A549 (cell line): ENCODE measurements around the gene LSP1. TPM values are rescaled to one million over a fixed set of nuclear protein-coding genes. Genes with fewer than 3 reads are reported as not detected.

ENCODE experiments used
- ATAC-seq, 2 experiments: fragments of 200-7000 bp in 1 of 2; fragments of >200 bp in 1 of 2; cut with Nextera tagmentation in 1 of 2; cut with Tn5 transposase in 1 of 2; 3 replicates each; pipeline versions ENCODE4 v1.8.0 to v1.9.1; 2018 to 2020; ENCODE audit warnings: mild to moderate bottlenecking in 1 of 2, moderate library complexity in 1 of 2
- CTCF ChIA-PET: fragments of 300-600 bp; sonication (Branson Sonifier 250); formaldehyde crosslinking; extraction: SDS; loops from one replicate; lab custom pipeline; 2021; ENCODE audit warnings: antibody characterized with exemption, inconsistent platforms; lab: Yijun Ruan, JAX
- POLR2A ChIA-PET: fragments of 350-600 bp; formaldehyde crosslinking; extraction: SDS; loops from one replicate; lab custom pipeline; 2021; ENCODE audit warnings: antibody characterized with exemption, inconsistent platforms; lab: Yijun Ruan, JAX
- DNase-seq, 2 experiments: peaks; one replicate each; pipeline versions ENCODE4 v3.0.0 to v3.0.0-alpha.2; 2011 to 2016; ENCODE audit warnings: low read depth in 1 of 2, low spot score in 1 of 2
- FAIRE-seq: peaks from 2 replicates; lab custom pipeline; 2011; peaks lifted over from hg19 to GRCh38; lab: Jason Lieb, UNC
- H3K27ac ChIP-seq, 2 experiments: fragments of >200 bp; sonication (Bioruptor Twin); formaldehyde crosslinking; 3 replicates each; pipeline ENCODE4 v1.5.1; 2016 to 2017
- H3K4me1 ChIP-seq: fragments of >200 bp; sonication (Bioruptor Twin); formaldehyde crosslinking; 3 replicates; pipeline ENCODE4 v1.6.1; 2016
- H3K4me2 ChIP-seq: fragments of >200 bp; sonication (Bioruptor Twin); formaldehyde crosslinking; 3 replicates; pipeline ENCODE4 v1.6.1; 2016
- H3K4me3 ChIP-seq: fragments of >200 bp; sonication (Bioruptor Twin); formaldehyde crosslinking; 3 replicates; pipeline ENCODE4 v1.5.1; 2016
- H3K9me3 ChIP-seq: fragments of >200 bp; sonication (Bioruptor Twin); formaldehyde crosslinking; 3 replicates; pipeline ENCODE4 v1.6.1; 2016
- BCL3 ChIP-seq: fragments of >200 bp; sonication (Bioruptor Twin); formaldehyde crosslinking; IDR thresholded peaks from 3 replicates; pipeline ENCODE4 v1.6.1; 2016
- CHD4 ChIP-seq: fragments of 200-600 bp; sonication (generic); IDR thresholded peaks from 2 replicates; pipeline ENCODE4 v1.6.1; 2016; ENCODE audit warnings: antibody characterized with exemption, mild to moderate bottlenecking, borderline replicate concordance
- CTCF ChIP-seq: fragments of >200 bp; sonication (Bioruptor Twin); formaldehyde crosslinking; IDR thresholded peaks from 3 replicates; pipeline ENCODE4 v1.5.1; 2016
- E2F6 ChIP-seq: IDR thresholded peaks from 2 replicates; pipeline ENCODE4 v1.6.1; 2012; ENCODE audit warnings: low read depth, borderline replicate concordance
- EHMT2 ChIP-seq: fragments of 200-600 bp; sonication (generic); IDR thresholded peaks from 2 replicates; pipeline ENCODE4 v1.6.1; 2016; ENCODE audit warnings: antibody characterized with exemption, low read depth, mild to moderate bottlenecking, moderate library complexity
- FOSL2 ChIP-seq, 2 experiments: fragments of 450-650 bp in 1 of 2; fragments of >200 bp in 1 of 2; sonication (Bioruptor Twin) in 1 of 2; formaldehyde crosslinking; IDR thresholded peaks; 2 replicates each; pipeline versions ENCODE4 v1.5.0 to v1.6.1; 2016 to 2020; ENCODE audit warnings: mild to moderate bottlenecking in 1 of 2, moderate library complexity in 1 of 2
- FOXS1 ChIP-seq: fragments of 250-450 bp; sonication (Bioruptor Pico); IDR thresholded peaks from 2 replicates; pipeline ENCODE4 v1.5.0; 2020; ENCODE audit warnings: mild to moderate bottlenecking, moderate library complexity
- HMGXB4 ChIP-seq: fragments of 250-450 bp; sonication (Bioruptor Pico); IDR thresholded peaks from 2 replicates; pipeline ENCODE4 v1.5.0; 2021; ENCODE audit warnings: mild to moderate bottlenecking, moderate library complexity, borderline replicate concordance
- MAFK ChIP-seq: fragments of 450-650 bp; IDR thresholded peaks from 2 replicates; pipeline ENCODE4 v1.6.1; 2014; ENCODE audit not compliant: partially characterized antibody
- MAZ ChIP-seq: fragments of 150-350 bp; IDR thresholded peaks from 2 replicates; pipeline ENCODE4 v1.6.1; 2014; ENCODE audit warnings: antibody characterized with exemption, low read depth, low read length, borderline replicate concordance
- NPAS2 ChIP-seq: fragments of 250-450 bp; sonication (Bioruptor Pico); IDR thresholded peaks from 2 replicates; pipeline ENCODE4 v1.8.0; 2022; ENCODE audit warnings: mild to moderate bottlenecking, moderate library complexity, borderline replicate concordance
- POLR2A ChIP-seq: IDR thresholded peaks from 2 replicates; pipeline ENCODE4 v1.6.1; 2012; ENCODE audit warnings: mild to moderate bottlenecking, low read length
- POLR2AphosphoS2 ChIP-seq: conservative IDR thresholded peaks from 2 replicates; pipeline ENCODE4 v1.6.1; 2012; ENCODE audit warnings: low read length, improper control_type of control experiment, inconsistent platforms
- RAD21 ChIP-seq, 2 experiments: fragments of >200 bp in 1 of 2; sonication (Bioruptor Twin) in 1 of 2; formaldehyde crosslinking in 1 of 2; IDR thresholded peaks in 1 of 2; conservative IDR thresholded peaks in 1 of 2; 2 replicates in 1 of 2; 3 replicates in 1 of 2; pipeline ENCODE4 v1.6.1; 2012 to 2018; ENCODE audit warnings: inconsistent platforms in 1 of 2
- RARB ChIP-seq: fragments of 250-450 bp; sonication (Bioruptor Pico); IDR thresholded peaks from 2 replicates; pipeline ENCODE4 v1.8.0; 2021; ENCODE audit warnings: mild to moderate bottlenecking, moderate library complexity
- RCOR1 ChIP-seq: fragments of 150-350 bp; IDR thresholded peaks from 2 replicates; pipeline ENCODE4 v1.6.1; 2014; ENCODE audit warnings: antibody characterized with exemption, low read length, low read depth
- RNF2 ChIP-seq: fragments of 200-600 bp; sonication (generic); IDR thresholded peaks from 2 replicates; pipeline ENCODE4 v1.6.1; 2016; ENCODE audit warnings: low read depth, mild to moderate bottlenecking, antibody characterized with exemption, moderate library complexity, borderline replicate concordance
- SMC3 ChIP-seq: fragments of >200 bp; sonication (Bioruptor Twin); formaldehyde crosslinking; IDR thresholded peaks from 3 replicates; pipeline ENCODE4 v1.6.1; 2018; ENCODE audit warnings: inconsistent platforms
- SREBF2 ChIP-seq: fragments of 450-650 bp; IDR thresholded peaks from 2 replicates; pipeline ENCODE4 v1.6.1; 2014; ENCODE audit warnings: mild to moderate bottlenecking, moderate library complexity
- TFCP2L1 ChIP-seq: fragments of 250-450 bp; sonication (Bioruptor Pico); IDR thresholded peaks from 2 replicates; pipeline ENCODE4 v1.5.0; 2021; ENCODE audit warnings: mild to moderate bottlenecking
- USF2 ChIP-seq: fragments of 450-650 bp; IDR thresholded peaks from 2 replicates; pipeline ENCODE4 v1.6.1; 2014; ENCODE audit warnings: antibody characterized with exemption
- WGBS: methylation state at CpG from one replicate; pipeline ENCODE4 v1.1.6; 2017; ENCODE audit errors: missing lambda C conversion rate; 5-methylcytosine and 5-hydroxymethylcytosine counted together
- polyA plus RNA-seq, 4 experiments: library from polyadenylated mRNA; depleted of rRNA in 3 of 4; stranded (reverse); fragments of >200 nt; fragmentation: RNase III in 1 of 4; extraction: RNeasy Plus Mini Kit Qiagen cat#74134 plus additional on column Dnase treatment in 1 of 4; gene quantifications; 2 replicates in 3 of 4; 3 replicates in 1 of 4; pipeline ENCODE4 v1.2.3, GENCODE V29; 2011 to 2017

The LSP1 gene
- polyA plus RNA-seq, 2 of the 4 experiments (the other 2 are of a cell fraction), result 0.67 to 3.5 TPM

- TF ChIP-seq SMC3 (0 out of 3 replicates have a peak, but pooled peaks have one; percentile 34), POLR2AphosphoS2 (no peak), FOXS1 (no peak), RARB (CRISPR knock-in tag) (no peak)
These were observed 14.8 kb upstream of the LSP1 start (continued) for GRCh38 chr11:1838077-1838425.

- ATAC-seq (peak in 1 of 2 experiments; percentile 1; a peak in 2 of 6 replicates), FAIRE-seq (no peak)
These were observed 14.3 kb upstream of the LSP1 start, which contains the start of gene TNNI2 for GRCh38 chr11:1838426-1839144. TSS of gene TNNI2 (plus strand) at chr11:1838981. CDS start at chr11:1839697, 716 bp downstream.

More at GRCh38 chr11:1838426-1839144, 14.3 kb upstream of the LSP1 start, which contains the start of gene TNNI2:
- H3K9me3 ChIP-seq, result no peaks in the 10 kb centered on the region
- H3K4me2 ChIP-seq, result no peak within 1 kb of the TSS
- no peak for DNase-seq
- no peak for TF ChIP-seq FOSL2 (IDR thresholded peaks at IDR 0.05)
- no peak for TF ChIP-seq FOSL2 (CRISPR knock-in tag; IDR thresholded peaks at IDR 0.05)
- TF ChIP-seq RCOR1, result no peak
- no peak for TF ChIP-seq E2F6
- no peak for TF ChIP-seq POLR2AphosphoS2
- TF ChIP-seq MAZ, result no peak
- TF ChIP-seq USF2, result no peak
- TF ChIP-seq SREBF2, result no peak
- no peak for TF ChIP-seq TFCP2L1 (CRISPR knock-in tag)
- no peak for TF ChIP-seq RNF2
- TF ChIP-seq BCL3, result no peak
- no peak for TF ChIP-seq CHD4
- TF ChIP-seq HMGXB4, result no peak
- no peak for TF ChIP-seq CTCF
- no peak for TF ChIP-seq MAFK
- no peak for TF ChIP-seq EHMT2
- no peak for TF ChIP-seq NPAS2 (CRISPR knock-in tag)
- TF ChIP-seq POLR2A, result no peak
- TF ChIP-seq RAD21 (conservative IDR thresholded peaks at IDR 0.05 in 1 of 2, IDR thresholded peaks at IDR 0.05 in 1 of 2), result no peak
- H3K4me1 ChIP-seq, result peaks cover 18% of the 10 kb centered on the region
- H3K27ac ChIP-seq, result peak within 1 kb of the TSS in 1 of 2 experiments; percentile 73; a peak in 3 of 6 replicates
- CTCF ChIA-PET, result interaction anchor here (0.6 to 9.7 kb wide), 19 partner anchors 14 to 325 kb away, joined by 3 to 174 read pairs (median 4); partner anchors contain the start of genes H19 and LSP1
- H3K4me3 ChIP-seq, result no peak within 1 kb of the TSS
- 78% methylated on average over 20 of the region's 32 CpGs for WGBS
- POLR2A ChIA-PET, result interaction anchor here (0.6 kb wide), 1 partner anchor 52 kb away, joined by 4 read pairs; no protein-coding TSS in a partner anchor
